Amygdala (tissue), 56 donors: Measurements from ENCODE around the gene NUDCD3.
"Not testable (repeated sequence)": the region's sequence is repeated elsewhere in the genome, so short reads cannot be mapped to it uniquely, and the experiment has no call there.

ENCODE experiments used
- DNase-seq, 56 donors: peaks; one replicate each; lab custom pipeline; 2025; lab: John Stamatoyannopoulos, UW

NUDCD3 gene

DNA sequence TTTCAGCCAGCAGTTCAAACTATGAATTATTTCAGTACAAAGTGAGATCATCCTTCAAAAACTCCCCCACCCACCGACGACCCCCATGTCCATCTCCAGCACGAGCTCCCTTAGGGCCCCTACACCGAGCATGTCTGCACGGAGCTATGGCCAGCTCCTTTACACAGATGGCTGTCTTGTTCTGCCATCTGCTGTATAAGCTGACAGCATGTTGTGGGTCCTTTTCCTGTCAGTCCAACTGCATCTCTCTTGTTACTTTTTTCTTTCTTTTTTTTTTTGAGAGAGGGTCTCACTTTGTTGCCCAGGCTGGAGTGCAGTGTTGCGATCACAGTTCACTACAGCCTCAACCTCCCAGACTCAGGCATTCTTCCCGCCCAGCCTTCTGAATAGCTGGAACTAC is 29.1 kb upstream of the NUDCD3 start:
- no peak for DNase-seq

DNA sequence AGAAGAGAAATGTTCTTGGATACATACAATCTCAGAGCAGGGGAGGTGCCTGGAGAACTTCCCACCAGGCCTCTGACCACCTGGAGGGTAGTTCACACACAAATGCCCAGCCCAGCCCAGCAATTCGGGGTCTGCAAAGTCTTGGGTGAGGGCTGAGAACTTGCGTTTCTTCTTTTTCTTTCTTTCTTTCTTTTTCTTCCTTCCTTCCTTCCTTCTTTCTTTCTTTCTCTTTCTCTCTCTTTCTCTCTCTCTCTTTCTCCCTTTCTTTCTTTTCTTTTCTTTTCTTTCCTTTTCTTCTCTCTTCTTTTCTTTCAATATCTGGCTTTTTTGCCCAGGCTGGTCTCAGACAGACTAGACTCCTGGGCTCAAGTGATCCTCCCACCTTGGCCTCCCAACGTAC is 28.3 kb upstream of the NUDCD3 start:
- DNase-seq, result no peak

DNA sequence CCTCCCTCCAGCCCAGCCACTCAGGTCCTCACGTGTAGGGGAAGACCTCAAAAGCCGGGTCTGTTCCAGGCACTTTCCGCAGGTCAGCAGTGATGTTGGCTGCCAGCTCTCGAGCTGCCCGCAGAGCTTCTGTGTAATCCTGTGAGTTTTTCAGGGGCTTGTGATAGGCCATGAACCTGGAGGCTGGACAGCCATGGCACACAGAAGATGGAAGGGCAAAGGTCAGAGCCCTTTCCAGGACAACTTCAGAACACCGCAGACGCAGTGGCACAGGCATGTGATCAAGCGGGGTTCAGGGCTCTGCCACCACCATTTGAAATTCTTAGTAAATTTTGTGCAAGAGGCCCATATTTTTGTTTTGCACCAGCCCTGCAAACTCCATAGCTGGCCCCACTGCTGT is 26.7 kb upstream of the NUDCD3 start:
- DNase-seq, result no peak

DNA sequence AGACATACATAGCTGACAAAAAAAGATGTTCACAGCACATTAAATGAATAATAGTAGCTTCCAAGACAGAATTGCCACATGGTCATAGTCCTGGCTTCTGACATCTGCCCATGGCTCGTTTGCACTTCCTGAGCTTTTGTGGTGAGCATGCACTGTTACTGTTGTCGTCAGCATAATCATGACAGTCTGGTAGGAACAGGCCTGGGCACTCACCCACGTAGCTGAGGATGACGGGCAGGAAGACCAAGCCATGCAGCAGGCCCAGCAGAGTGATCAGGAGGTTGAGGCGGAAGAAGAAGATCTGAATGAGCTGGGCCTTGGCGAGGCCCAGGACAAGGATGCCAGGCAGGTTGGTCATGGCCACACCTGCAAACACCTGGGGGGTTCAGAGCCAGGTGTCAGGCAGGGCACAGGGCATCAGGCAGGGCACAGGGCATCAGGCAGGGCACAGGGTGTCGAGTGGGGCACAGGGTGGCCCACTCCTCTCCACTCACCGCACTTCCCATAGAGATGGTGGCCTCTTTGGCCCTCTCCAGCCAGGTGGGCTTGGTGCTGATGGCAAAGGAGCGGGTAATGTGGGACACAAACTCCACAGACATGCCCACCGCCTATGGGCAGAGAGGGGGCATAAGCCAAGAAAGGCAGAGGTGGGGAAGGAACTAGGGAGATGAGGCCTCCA is 25.3 kb upstream of the NUDCD3 start:
- DNase-seq, result no peak

DNA sequence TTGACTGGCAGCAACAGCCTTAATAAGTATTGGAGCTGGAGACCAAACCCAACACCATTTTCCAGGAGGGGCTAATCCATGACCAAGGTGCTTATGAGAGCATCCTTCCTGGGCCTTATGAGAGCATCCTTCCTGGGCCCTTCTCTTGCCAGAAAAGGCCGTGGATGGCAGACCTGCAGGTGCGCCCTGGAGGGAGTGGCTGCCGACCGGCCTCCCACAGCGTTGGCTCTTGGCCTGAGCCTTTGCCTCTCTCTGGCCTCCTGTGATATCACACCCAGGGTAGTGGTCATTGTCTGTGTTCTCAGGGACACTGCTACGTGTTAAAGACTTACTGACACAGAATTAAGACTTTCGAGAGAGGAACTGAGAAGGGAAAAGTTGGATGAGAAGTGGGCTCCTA is 22.3 kb upstream of the NUDCD3 start:
- DNase-seq, result no peak

DNA sequence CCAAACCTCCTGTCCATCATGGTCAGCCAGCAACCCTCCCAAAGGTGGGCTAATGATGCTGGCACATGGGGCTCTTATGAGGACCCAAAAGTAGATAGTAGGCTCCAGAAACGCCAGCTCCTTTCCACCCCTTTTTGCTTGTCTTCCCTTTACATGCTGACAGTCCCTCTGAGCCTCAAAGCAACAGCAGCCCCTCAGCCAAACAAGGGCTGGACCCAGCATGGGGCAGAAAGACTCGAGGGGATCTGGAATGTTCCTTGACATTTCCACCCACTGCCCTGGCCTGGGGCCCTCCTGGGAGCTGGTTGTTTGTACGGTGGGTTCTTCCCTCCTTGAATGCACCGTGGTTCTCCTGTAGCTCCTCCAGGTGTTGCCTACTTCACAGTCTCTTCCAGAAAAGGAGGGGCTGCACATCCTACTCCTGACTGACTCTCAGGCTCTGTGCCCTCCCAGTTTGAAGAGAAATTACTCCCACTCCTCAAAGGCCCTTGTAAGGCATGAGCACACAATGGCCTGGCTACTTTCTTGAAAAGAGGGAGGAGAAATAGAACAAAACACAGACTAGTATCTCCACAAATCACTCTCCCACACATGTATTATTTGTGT is 21.5 kb upstream of the NUDCD3 start:
- no peak for DNase-seq

DNA sequence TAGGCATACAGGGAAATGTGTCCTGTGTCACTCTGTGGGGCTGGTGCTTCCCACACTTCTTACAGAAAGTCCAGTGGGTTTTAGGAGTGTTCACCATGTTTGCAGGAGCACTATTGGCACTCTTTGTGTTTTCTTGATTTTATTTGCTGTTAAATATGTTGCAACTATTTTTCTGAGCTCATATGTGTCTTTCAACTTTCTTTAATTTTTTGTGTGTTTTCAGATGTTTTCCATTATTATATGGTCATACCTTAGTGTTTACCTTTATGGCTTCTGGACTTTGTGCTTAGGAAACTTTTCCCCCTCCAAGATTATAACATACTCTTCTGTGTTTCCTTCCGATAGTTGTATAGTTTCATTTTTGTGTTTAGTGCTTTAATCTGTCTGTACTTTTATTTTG is 20.8 kb upstream of the NUDCD3 start:
- DNase-seq, result no peak

DNA sequence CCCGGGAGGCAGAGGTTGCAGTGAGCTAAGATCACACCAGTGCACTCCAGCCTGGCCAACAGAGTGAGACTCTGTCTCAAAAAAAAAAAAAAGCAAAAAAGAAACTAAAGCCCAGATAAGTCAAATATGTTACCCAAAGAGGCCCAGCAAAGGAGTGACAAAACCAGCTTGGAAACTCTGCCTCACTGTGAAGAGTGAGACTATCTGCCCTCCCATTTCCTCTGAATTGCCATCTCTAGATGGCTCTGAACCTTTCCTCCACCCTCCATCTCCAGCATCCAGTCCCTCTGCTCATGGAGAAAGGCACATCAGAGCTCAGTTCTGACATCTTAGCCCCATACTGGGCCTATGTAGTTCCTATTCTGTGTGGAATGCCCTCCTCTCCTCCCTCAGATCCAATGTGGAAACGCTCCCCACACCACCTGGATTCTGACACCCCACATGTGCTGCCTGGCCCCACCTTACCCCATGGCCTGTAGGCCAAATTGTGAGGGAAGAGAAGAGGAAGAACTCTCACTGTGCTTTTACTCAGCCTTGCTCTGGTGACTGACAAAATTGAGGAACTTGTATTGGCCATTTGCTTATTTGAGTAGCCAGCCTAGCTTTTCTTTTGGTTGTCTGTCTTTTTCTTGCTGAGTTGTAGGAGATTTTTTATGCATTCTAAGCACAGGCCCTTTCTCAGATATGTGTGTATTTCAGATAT is 18.0 kb upstream of the NUDCD3 start:
- DNase-seq, result no peak

DNA sequence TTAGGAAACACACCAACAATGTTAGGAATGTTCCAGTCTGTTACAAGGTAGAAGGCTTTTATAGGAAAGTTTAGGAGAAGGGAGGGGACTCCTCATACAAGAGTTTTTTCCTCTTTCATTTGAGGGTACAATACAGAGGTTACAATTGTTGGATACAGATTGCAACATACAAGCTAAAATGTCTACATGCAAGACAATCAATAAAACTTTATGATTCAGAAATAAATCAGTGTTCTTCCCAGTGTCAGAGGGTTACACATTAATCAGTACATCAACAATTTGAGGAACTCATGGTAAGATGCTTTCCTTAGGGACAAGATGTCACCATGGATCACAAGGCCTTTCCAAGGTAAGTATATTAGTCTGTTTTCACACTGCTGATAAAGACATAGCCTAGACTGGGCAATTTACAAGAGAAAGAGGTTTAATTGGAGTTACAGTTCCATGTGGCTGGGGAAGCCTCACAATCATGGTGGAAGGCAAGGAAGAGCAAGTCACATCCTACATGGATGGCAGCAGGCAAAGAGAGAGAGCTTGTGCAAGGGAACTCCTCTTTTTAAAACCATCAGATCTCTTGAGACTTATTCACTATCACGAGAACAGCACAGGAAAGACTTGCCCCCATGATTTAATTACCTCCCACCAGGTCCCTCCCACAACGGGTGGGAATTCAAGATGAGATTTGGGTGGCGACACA is 16.3 kb upstream of the NUDCD3 start:
- not testable (repeated sequence) for DNase-seq

DNA sequence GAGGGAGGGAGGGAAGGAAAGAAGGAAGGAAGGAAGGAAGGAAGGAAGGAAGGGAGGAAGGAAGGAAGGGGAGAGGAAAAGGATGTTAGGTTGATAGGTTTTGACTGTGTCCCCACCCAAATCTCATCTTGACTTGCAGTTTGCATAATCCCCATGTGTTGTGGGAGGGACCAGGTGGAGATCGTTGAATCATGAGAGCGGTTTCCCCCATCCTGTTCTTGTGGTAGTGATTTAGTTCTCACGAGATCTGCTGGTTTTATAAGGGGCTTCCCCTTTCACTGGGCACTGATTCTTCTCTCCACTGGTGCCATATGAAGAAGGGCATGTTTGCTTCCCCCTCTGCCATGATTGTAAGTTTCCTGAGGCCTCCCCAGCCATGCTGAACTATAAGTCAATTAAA is 15.1 kb upstream of the NUDCD3 start:
- DNase-seq, result no peak

DNA sequence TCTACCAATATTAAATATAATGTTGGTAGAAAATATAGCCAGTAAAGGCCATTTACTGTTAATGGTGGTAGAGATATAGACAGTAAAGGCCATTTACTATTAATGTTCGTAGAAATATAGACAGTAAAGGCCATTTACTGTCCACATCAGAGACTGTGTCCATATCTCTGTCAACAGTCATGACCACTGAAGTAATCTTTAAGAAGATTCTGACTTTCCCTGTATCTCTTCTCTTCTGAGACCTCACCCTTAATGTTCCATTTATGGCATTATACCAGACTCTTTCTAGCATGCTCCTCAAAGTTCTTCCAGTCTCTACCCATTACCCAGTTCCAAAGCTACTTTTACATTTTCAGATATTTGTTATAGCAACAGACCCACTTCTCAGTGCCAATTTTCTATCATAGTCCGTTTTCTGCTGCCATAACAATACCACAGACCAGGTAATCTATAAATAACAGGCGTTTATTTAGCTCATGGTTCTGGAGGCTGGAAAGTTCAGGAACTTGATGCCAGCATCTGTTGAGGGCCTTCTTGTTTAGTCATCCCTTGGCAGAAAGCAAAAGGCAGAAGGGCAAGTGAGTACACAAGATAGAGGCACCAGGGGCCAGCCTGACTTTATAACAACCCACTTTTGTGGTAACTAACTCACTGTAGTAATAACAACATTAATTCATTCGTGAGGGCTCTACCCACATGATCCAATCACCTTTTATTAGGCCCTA is 7.9 kb upstream of the NUDCD3 start:
- DNase-seq, result no peak

DNA sequence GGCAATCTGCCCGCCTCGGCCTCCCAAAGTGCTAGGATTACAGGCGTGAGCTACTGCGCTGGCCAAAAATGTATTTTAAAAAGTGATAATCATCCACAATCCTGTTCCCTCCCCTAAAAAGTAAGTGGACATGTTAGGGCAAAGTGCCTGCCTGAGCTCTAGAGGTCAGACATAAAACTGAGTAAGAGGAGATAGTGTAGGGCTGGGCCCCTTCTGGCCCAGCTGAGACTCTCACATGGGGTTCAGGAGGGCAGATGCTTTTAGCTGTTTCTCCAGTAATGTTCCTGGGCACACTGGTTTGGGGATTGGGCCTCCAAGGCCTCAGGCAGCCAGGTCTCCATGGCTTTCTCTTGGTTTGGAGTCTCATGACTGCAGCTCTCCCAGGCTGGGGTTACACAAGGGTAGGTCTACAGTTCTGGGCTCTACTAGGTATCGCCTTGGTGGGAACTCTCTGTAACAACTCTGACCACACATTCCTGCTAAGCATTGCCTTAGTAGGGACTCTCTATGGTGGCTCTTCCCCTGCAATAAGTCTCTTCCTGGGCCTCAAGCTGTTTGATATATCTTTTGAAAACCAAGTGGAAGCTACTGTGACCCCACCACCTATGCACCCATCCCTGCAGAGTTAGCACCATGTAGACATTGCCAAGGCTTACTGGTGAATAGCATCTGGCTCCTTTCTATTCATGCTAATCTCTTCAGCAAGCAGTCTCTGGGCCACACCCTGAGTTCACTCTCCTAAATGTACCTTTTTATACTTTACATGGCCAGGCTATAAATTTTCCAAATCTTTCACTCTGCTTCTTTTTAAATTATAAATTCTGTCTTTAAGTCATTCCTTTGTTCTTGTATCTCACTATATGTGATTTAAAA is 6.9 kb upstream of the NUDCD3 start:
- no peak for DNase-seq

DNA sequence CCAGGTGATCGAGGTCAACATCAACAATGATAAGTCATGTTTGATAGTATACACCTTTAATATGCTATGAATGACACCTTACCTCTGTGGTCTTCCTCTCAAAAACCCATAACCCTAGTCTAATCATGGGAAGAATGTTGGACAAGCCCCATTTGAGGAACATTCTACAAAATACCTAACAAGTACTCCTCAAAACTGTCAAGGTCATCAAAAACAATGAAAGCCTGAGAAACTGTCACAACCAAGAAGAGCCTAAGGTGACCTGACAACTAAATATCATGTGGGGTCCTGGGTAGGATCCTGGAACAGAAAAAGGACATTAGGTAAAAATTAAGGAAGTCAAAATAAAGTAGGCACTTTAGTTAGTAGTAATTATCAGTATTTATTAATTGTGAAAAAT is 5.9 kb upstream of the NUDCD3 start:
- no peak for DNase-seq

DNA sequence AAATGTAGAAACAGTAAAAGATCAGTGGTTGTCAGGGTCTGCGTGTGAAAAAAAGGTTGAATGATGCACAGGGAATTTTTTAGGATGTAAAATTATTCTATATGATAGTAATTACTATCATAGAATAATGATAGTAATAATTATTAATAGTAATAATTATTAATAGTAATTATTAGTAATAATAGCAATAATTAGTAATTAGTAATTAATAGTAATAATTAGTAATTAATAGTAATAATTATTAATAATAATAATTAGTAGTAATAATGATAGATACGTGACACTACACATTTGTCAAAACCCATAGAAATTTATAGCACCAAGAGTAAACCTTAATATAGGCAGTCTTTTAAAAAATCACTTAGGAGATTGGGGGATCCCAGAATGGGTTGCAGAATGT is 4.5 kb upstream of the NUDCD3 start:
- no peak for DNase-seq

DNA sequence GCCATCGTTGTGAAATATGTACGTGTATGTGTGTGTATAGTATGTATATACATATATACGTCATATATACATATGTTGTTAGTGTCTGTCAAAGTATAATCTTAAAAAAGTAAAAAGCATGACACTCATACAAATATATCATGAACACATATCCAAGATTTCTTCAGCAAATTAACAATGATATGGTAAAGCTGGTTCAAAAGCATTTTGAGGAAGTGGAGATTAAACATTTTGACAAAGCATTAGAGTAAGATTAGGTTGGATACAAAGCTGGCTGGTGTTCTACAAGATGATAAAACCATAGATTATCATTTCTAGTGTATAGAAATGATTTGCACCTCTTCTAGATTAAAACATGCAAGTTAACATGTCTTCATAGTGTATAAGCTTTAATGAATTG is 771 bp upstream of the NUDCD3 start:
- DNase-seq, result no peak

DNA sequence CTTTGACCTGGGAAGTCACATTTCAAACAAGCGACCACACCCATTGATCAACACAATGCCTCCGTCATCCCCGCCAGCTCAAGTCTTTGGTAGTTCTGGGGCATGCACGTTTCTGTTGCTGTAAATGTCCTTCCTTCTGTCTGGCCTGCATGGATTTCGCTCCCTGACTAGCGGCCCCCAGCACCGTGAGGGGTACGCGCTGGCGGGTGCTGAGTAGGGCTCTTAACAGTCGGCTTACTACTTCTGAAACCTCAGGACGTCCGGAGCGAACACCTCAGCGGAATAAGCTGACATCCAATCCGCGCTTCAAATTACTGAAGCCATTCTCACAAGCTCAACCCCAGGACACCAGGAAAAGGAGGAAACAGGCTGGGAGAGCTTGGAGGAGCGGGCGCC is 505 bp downstream of the NUDCD3 start:
- DNase-seq, result peak in 1 of 56 donors; percentile 58

DNA sequence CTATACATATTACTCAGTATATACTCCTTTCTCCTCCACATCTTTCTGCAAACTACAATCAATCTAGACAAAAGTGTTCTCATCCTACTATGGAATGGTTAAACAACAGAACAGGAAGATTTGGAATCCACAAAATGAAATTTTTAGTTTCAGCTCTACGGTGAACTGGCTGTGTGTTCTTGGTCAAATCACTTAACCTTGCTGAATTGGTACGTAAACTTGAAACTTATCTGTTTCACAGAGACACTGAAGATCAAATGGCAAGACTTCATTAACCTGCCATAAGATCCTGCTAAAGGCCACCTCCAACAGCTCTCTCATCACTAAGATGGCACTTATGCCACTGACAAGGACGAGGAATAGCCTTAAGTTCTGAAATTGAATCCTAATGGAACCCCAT is 1.5 kb downstream of the NUDCD3 start:
- DNase-seq, result no peak

DNA sequence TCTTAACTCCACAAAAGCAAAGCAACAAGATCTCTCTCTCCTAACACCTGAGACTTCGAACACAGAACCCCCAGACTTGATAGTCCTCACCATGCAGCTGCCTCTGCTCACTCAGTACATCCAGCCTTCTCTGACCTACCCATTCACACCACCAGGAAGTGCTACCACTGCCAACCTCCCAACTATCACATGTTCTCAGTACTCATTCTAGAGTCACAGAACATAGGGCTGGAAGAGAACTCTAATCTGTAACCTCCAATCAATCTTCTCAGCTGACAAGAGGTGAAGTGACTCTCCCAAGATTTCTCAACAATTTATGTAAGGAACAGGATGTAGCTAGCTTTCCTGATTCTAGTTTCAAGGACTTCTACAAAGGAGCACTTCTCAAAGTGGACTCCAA is 3.8 kb downstream of the NUDCD3 start:
- DNase-seq, result no peak

DNA sequence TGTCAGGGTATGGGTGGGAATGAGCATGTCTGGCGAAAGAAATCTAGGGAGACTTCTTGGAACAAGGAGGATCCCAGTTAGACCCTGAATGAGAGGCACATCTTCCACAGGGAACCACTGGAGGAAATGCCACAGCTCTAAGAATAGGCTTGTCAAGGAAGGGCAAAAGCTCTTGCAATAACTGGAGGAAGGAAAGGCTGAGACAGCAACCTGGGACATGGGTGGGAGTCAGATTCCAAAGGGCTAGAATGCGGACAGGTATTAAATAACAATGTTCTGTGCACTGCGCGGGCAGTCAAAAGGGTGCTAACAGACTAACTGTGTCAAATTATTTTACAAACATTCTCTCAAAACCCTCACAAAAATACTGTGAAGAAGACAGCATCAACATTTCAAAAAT is 4.5 kb downstream of the NUDCD3 start:
- DNase-seq, result no peak
